Suprapubic skin (tissue), 4 donors: ENCODE data around the gene C6orf47.

Source experiments
- POLR2A ChIP-seq, 2 donors: fragments of 450-650 bp; IDR thresholded peaks; one replicate each; pipeline ENCODE4 v1.6.1; 2017; ENCODE audit warnings: antibody characterized with exemption in 2 of 2, mild to moderate bottlenecking in 2 of 2, moderate library complexity in 2 of 2
- POLR2AphosphoS5 ChIP-seq, 3 donors: sonication (generic); formaldehyde crosslinking; IDR thresholded peaks; one replicate each; pipeline ENCODE4 v1.6.1; 2017; ENCODE audit warnings: antibody characterized with exemption in 3 of 3
- TF ChIP-seq, protein P1 (sequence below), 2 donors: fragments of 200-600 bp in 1 of 2; fragments of 450-650 bp in 1 of 2; sonication (generic) in 1 of 2; IDR thresholded peaks; one replicate each; pipeline ENCODE4 v1.5.1; 2016 to 2019; ENCODE audit warnings: antibody characterized with exemption in 2 of 2, mild to moderate bottlenecking in 1 of 2, moderate library complexity in 1 of 2

GRCh38 chr6:31692353-31692752 is 31.8 kb upstream of the C6orf47 start:
- TF ChIP-seq, protein P1, sequence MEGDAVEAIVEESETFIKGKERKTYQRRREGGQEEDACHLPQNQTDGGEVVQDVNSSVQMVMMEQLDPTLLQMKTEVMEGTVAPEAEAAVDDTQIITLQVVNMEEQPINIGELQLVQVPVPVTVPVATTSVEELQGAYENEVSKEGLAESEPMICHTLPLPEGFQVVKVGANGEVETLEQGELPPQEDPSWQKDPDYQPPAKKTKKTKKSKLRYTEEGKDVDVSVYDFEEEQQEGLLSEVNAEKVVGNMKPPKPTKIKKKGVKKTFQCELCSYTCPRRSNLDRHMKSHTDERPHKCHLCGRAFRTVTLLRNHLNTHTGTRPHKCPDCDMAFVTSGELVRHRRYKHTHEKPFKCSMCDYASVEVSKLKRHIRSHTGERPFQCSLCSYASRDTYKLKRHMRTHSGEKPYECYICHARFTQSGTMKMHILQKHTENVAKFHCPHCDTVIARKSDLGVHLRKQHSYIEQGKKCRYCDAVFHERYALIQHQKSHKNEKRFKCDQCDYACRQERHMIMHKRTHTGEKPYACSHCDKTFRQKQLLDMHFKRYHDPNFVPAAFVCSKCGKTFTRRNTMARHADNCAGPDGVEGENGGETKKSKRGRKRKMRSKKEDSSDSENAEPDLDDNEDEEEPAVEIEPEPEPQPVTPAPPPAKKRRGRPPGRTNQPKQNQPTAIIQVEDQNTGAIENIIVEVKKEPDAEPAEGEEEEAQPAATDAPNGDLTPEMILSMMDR (IDR thresholded peaks at IDR 0.05) = no peak
- no peak for TF ChIP-seq POLR2AphosphoS5 (IDR thresholded peaks at IDR 0.05)
- no peak for TF ChIP-seq POLR2A (IDR thresholded peaks at IDR 0.05)
